HPDE6-E6E7 (cell line): ENCODE measurements around the gene EXOSC7.

Source experiments
- DNase-seq: peaks from one replicate; pipeline ENCODE4 v3.0.0; 2011; ENCODE audit warnings: missing footprints; ENCODE audit errors: extremely low spot score

EXOSC7 gene

DNA sequence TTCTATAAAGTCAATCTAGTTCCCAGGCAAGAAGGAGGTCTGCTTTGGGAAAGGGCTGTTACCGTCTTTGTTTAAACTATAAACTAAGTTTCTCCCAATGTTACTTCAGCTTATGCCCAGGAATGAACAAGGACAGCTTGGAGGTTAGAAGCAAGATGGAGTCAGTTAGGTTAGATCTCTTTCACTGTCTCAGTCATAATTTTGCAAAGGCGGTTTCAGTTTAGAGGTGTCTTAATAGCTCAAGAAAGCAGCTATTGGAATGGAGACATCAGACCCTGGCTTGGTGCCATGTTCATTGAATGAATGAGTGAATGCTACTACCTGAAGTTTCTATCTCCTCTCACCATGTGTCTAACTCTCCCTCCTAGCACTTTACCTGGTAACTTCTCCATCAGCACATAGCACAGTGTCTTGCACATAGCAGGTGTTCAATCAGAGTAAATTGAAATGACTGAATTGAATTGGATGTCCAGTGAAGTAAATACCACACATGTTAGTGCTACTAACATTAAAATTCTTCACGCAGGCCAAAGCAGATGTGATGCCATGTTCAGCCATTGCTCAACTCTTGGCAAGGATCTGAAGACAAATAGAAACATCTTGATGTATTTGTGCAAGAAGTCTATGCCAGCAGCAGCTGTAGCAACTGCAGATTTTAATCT, 78.3 kb downstream of the EXOSC7 start:
- no peak for DNase-seq

DNA sequence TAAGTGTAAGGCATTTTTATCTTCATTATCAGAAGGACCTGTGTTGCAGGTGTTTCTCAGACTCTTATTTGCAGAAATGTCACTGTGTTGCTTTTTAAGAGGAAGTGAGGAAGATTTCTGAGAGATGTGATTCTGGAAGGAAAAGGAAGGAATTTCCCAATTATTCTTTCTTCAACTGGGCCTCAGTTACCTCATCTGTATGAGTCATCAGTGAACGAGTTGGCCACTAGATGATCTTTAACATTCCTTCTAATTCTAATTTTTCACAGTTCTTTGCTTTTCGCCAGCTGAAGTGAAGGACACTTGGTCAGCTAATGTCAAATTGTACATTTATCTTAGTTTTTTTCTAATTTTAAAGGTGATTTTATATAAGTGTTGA, 79.0 kb downstream of the EXOSC7 start:
- DNase-seq, result no peak

DNA sequence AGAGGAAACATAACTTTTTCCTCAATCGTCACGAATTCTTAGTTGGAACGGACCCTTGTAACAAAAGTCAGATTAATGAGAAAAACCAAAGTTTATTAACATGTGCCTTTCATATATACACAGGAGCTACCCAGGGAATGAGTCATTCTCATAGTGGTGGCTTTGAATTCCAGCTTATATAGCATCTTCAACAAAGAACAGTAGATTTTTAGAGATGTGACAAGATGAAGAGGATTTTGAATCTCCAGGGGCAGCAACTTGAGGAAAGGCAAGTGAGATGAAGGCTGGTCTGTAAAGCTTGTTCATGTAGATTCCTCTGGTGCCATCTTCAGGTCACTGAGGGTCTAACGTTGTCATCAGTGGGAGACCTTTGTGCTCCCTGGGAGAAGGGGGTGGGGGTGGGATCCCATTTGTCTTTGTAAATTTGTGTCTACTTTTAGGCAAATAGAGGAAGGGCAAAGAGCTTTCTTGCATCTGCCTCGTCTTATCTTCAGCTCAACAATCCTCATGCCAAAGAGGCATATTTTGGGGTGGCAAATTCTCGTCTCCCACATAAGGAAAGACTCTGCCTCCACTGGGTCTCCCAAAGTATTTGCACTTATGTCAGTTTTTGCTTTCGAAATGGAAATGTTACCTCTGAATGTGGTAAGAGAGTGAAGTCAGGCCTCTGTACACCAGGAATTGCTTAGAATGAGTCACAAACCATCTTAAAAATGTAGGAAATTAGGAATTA, 79.5 kb downstream of the EXOSC7 start:
- DNase-seq, result no peak

DNA sequence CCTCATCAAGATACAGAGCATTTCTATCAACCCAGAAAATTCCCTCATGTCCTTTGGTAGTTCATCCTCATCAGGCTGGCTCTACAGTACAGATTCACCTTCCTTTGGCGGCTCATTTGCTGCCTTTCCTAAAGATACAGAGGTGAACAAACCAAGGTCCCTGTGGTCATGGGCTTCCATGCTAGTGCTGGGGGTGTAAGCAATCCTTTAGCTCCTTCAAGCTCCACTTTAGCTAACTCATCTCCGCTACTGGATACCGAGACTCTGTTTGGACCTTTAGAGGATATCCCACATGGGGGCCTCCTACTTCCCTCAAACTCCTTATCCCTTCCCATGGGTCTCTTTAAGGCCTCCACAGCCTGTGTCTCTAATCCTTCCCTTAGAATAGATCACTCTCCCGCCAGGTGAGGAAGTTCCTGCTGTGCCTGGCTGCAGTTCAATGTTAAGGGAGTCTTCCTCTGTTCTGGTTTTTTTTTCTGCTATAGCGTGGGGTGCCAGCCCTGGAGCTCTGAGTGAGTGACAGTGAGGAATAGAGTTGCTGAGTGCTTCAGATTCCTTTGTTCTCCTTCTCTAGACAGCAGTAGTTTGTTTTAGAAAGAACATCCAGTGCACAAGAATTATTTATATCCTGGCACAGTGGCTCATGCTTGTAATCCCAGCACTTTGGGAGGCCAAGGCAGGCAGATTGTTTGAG, 80.7 kb downstream of the EXOSC7 start:
- DNase-seq, result no peak

DNA sequence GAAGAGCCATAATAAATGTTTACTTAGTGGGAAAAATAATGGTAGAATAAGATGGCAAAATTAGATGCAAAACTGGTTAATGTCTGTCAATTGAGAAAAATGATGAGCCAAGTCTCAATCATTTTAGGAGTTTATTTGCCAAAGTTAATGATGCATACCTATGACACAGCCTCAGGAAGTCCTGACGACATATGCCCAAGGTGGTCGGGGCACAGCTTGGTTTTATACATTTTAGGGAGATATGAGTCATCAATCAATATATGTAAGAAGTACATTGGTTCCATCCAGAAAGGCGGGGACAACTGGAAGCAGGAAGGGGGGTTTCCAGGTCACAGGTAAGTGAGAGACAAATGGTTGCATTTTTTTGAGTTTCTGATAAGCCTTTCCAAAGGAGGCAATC, 81.5 kb downstream of the EXOSC7 start:
- no peak for DNase-seq

DNA sequence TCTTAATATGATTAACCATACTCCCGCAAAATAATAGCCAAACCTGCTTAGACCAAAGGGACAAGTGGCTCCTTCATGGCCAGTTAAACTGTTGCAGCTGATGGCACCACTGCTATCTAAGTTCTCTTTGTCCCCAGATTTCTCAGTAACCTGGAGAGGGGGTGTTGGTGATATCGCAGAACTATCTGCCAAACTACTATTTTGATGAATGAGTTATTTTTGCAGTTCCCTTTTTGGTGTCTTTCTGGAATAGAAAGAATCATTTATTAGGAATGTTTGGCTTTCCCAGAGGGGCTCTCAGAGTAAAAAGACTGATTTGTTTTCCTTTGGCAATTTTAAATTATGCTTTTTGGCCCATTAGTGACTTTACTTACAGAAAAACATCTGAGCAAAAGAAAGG, 83.1 kb downstream of the EXOSC7 start:
- no peak for DNase-seq

DNA sequence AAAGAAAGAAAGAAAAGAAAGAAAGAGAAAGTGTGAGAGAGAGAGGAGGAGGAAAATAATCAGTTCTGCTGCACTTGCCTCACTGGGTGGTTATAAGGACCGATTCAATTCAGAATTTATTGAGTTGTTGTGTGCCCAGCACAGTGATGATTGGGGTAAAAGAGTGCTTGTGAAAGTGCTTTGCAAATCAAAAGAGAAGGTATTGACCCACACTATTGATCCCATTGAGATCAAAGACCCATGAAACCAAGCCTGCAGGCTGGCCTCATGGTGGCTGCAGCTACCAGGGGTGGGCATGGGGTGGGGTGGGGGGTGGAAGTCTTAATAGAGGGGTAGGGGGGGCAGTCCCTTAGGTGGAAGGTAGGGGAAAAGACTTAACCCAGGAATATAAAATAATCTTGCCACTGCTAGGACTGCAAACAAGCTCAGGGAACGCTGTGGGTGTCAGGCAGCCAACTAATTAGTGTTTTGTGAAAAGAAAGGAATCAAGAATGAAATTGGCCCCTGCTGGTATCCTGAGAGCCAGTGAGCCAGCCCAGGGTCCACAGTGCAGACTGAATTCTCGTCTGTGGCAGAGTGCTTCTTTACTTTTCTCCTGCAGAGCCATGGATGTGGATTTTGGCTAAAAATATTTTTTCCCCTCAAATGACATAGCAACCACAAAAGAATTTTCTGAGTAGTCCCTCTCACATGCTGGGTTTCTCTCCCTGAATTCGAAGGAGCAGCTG, 84.3 kb downstream of the EXOSC7 start:
- DNase-seq, result no peak
